Mucosa of gallbladder (tissue), 1 donor: Measurements from ENCODE around the gene SECISBP2. TPM values are rescaled to one million over a fixed set of nuclear protein-coding genes. Genes with fewer than 3 reads are reported as not detected.

Source experiments
- DNase-seq: peaks from one replicate; pipeline ENCODE4 v3.0.0-alpha.2; 2020; ENCODE audit warnings: low spot score
- total RNA-seq: library from RNA; stranded (reverse); gene quantifications from one replicate; pipeline ENCODE4 v1.2.1, GENCODE V29; 2021
- donor health status: DM: no; HTN: no; CAD: no.

SECISBP2 gene
- total RNA-seq, 1 donor from 2014 or later: 36.5 TPM

DNA sequence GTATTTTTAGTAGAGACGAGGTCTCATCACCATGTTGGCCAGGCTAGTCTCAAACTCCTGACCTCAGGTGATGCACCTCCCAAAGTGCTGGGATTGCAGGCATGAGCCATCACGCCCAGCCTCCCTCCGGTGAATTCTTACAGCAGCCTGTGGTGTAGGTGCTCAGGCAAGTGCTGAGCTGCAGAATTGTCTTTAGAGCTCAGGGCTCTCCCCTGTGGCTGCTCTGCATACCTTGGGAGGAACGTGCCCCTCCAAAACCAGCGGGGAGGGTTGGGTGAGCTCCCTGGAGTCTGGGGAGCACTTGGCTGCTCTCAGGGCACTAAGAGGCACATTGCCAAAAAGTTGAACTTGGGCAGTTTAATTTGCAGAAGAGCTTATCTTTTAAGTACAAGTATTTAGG is 29.4 kb downstream of the SECISBP2 start:
- no peak for DNase-seq

DNA sequence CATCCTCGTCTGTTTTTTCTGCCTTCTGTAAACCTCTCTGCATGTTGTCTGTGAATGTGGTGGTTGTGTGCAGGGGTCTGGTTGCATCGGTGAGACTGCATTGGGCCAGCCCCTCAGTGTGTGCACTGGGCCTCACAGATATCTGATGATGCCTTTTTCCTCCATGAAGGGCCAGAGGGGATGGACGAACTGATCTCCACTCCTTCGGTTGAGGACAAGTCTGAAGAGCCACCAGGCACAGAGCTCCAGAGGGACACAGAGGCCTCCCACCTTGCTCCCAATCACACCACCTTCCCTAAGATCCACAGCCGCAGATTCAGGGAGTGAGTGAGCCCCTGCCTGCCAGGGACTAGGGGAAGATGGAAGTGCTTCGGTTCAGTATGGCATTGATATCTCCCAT is 31.3 kb downstream of the SECISBP2 start:
- no peak for DNase-seq

DNA sequence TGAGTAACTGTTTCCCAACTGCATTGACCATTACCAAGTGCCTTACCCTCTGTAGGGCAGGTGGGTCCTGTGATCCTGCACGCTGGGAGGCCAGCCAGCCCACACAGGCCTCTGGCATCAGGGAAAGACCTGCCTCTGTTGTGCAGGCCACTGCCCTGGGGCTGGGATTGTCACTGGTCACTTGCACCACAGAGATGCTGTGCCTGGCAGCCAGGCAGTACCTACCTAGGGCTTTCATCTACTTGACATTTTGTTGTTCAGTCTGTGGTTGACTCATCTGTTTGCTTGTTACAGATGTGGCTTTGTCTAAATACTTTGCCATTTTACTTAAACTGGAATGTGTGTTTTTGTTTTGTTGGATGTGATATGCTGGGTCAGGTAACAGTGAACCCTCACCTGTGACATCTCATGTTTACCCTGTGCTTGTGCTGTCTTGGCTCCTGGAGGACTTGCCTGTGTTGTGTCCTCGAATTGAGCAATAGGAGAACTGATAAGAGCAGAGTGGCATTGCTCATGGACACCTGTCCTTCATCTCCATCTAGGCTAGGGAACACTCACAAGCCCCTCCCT is 32.8 kb downstream of the SECISBP2 start:
- no peak for DNase-seq

DNA sequence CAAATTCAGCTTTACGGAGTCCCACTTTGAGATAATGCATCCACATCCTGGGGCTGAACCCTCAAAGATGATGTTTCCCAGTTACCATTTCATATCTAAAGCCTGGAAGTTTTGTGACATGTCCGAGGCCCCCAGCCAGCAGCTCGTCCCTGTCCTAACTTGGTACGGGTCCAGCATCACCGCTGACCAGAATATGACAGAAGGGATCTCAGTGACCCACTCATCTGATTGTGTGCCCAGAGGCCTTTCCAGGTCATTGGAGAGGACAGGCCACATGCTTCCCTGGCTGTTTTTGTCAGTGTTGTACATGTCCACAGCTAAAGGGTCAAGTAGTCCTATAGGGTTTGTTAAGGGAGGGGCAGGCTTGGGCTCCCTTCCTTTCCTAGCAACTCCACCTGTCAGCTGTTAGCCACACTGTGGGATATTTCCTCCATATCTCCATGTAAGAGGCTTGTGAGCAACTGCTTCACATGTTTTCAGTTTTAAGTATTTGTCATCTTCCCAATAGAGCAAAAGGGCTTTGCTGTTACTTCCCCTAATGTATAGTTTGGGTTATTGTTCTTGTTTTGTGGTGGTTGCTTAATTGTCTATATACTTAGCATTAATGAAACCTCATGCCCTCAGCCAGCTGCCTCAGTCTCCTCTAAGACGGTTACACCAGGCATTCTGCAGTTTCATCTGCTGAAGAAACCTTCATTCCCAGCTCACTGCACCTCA is 33.4 kb downstream of the SECISBP2 start:
- no peak for DNase-seq

DNA sequence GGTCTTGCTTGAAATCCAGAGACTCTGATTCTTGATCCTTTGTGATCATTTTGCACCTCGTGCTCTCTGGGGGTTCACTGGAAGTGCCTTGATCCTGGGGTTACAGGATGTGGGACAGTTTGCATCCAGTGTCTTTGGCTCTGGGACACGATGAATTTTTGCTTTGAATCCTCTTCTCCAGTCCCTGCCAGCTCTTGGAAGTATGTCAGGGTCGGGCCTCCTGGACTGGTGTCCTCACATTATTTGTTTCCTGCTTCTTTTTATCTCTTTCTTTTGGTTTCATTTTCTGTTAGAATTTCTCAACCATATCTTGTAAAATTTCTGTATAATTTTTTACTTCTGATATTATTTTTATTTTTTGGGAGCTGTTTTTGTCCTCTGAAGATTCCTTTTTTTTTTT is 34.2 kb downstream of the SECISBP2 start:
- no peak for DNase-seq

DNA sequence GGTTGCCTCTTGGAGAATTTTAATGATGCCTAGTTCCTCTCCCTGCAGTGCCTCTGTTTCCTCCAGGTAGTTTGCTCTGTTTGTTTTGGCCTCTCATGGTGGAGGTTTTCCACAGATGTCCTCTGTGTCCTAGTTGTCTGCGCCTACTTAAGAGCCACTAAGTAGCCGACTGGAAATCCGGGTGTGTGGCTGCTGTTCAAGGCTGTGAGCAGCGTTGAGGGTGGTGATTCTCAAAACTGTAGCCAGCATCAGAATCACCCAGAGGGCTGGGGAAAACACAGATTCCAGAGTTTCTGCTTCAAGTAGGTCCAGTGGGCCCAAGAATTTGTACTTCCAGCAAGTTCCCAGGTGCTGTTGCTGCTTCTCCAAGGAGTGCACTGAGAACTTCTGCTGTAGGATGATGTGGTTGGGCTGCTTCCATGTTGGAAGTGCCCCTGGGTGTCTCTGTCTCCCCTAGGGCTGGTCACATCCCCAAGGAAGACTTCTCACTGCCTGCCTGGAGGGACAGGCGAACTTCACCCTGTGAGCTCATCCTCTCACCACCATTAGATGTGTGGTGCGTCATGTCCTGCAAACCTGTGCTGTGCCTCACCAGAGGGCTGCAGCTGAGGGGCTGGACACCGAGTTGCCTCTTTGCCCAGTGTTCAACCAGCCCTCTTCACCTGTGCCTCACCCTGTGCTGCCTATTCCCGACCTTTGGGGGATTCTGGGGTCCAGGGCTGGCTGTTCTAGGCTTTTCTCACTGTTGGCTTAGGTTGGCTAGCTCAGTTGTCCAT is 34.8 kb downstream of the SECISBP2 start:
- DNase-seq: no peak

DNA sequence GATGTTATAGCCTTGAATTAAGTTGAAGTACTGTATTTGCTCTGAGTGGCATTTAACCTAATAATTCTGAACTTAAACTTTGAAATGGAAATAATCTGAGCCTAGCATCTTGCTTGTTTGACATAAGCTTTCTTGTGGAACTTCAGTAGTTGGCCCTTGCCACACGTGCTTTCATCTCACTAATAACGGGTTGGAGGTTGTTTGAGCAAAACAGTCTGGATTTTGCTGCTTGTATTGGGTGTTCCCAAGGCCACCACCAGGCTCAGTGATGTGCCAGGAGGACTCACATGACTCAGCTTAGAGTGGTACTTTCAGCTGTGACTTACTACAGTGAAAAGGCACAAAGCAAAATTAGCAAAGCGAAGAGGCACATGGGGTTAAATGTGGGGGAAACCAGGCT is 35.7 kb downstream of the SECISBP2 start:
- no peak for DNase-seq

DNA sequence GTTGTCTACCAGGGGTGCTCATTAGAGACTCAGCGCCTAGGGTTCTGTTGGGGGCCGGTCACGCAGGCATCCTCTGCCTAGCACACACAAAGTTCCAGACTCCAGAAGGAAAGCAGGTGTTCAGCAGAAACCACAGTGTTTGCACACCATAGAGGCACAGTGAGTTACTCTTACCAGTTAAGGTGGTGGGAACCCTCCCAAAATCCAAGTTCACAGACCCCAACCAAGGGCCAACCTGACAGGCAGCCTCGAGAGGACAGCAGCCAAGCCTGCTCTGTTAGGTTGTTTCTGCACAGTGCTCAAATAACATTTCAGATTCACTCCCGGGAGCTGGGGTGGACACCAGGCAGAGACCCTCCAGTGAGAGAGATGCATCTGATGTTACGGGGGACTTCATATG is 36.2 kb downstream of the SECISBP2 start:
- no peak for DNase-seq

DNA sequence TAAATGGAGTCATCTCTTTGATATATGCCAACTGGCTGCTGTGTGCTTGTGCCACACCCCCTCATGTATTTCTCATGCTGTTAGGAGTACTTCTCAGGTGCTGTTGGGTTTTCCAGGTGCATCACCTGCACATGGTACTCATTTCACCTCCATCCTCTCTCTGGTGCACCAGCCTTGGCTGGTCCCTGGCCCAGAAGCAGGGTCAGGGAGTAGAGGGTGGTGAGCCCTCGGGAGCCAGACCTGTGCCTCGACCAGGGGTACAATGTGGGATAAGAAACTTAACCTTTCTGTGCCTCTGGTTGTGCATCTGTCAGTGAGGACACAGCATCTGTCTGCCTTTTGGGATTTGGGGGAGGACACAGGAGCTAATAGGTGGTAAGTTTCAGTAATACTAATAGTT is 38.5 kb downstream of the SECISBP2 start:
- DNase-seq: no peak

DNA sequence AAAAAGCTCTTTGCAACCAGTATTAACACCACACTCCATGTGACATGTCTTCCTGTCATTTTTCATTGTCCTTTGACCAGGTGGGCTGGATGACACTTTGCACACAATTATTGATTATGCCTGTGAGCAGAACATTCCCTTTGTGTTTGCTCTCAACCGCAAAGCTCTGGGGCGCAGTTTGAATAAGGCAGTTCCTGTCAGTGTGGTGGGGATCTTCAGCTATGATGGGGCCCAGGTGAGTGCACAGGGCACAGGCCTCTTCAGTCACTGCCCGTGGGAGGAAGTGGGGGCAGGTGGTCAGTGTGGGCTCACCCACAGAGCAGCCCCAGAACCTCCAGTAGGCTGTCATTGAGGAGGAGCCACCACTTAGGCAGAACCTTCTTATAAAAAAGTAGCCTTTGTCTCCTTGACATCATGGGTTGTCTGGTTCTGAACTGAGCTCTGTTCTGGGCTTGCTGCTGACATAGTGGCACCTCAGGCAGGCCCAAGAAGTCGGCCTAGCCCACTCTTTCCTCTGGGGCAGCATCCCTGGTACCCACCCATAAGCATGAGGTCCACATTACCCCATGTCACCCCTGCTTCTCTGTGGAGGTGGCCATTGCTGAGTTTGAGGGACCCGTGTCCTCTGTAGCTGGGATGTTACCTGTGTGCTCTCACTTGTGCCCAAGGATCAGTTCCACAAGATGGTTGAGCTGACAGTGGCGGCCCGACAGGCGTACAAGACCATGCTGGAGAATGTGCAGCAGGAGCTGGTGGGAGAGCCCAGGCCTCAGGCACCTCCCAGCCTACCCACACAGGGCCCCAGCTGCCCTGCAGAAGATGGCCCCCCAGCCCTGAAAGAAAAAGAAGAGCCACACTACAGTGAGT is 39.3 kb downstream of the SECISBP2 start:
- DNase-seq: peak; percentile 18

DNA sequence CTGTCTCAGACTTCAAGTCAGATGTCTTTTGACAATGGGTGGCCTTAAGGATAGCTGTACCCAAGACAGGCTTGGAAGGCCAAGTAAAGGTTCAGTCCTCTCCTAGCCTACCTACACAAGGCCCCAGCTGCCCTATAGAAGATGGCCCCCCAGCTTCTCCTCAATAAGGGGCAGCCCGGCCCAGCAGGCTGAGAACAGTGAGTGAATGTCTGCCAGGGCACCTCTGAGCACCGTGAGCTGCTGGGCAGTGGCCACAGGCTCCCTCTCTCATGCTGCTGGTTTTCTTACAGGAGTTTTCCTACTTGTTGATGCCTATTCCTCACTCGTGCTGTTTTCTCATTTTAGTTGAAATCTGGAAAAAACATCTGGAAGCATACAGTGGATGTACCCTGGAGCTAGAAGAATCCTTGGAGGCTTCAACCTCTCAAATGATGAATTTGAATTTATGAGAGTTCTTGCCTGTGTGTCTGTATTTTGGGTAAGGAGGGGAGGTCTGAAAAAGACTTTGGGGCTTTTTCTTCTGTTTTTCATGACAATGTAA is 40.1 kb downstream of the SECISBP2 start:
- no peak for DNase-seq

DNA sequence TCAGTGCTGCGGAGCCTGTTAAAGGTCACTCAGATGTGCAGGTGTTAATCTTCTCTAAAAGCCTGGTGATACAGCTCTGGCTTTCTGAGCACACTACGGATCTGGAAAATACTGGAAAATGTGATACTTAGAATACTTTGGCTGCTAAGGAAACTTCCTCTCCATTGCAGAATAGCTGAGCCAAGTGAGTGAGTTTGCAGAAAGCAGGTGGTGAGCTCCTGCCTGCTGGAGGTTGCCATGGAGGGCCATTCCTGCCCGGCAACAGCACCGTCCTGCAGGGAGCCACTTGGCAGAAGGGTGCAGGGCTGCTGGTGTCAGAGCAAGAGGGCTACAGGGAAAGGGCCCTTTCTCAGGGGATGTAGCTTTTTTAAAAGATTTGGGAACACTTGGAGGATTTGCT is 40.7 kb downstream of the SECISBP2 start:
- DNase-seq: no peak

DNA sequence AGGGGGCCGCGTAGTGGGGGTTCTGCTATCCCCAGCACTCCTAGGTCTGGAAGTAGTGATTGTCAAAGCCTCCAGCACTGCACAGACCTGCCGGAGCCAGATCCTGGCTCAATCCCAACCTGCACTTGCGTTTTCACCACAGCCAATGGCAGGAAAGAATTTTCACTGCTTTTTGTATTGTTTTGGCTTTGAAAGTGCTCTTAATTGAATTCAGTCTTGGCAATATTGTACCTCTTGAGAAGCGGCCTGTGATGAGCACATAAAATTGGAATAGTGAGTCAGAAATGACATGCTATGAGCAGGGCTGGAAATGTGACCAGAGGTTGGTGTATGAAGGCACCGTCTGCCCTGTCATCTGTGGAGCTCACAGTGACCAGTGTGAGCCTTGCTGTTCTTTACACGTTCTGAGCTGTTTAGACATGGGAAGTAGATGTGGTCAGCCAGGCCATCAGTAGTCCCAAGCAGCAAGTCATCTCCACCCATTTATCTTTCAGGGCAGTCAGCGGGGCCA is 41.5 kb downstream of the SECISBP2 start:
- no peak for DNase-seq

DNA sequence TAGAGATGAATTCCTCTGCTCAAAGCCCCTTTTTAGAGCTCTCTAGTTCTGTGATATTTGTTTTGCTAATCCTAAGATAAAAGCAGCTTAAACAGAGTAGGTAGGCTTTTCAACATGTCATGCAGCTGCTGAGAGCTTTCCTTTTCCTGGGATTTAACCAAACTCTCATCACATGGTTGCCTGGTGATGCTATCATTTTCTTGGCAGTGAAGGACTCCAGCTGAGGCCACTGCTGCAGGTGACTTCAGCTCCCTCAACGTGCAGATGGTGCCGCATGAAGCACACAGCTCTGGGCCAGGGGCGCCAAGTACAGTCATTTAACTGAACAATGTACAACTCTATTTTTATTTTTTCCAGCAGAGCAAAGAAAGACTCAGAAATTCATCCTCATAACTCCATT is 42.2 kb downstream of the SECISBP2 start:
- no peak for DNase-seq

DNA sequence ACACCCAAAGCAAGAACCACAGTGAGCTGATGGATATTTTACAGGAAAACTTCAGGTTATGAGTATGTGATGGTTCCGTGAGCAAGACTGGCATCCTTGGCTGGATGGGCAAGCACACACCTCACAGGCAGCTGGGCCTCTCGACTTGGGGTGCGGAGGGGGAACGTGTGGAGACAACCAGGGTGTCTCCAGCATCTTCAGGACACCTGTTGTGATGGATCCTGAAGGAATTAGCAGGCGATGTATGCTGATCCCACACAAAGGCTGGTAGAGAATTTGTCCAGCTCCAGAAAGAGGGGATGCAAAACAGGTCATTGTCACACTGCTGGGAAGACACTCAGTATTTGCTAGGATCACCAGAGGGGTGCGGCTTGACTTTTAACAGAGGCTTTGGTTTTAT is 42.7 kb downstream of the SECISBP2 start:
- DNase-seq: no peak

DNA sequence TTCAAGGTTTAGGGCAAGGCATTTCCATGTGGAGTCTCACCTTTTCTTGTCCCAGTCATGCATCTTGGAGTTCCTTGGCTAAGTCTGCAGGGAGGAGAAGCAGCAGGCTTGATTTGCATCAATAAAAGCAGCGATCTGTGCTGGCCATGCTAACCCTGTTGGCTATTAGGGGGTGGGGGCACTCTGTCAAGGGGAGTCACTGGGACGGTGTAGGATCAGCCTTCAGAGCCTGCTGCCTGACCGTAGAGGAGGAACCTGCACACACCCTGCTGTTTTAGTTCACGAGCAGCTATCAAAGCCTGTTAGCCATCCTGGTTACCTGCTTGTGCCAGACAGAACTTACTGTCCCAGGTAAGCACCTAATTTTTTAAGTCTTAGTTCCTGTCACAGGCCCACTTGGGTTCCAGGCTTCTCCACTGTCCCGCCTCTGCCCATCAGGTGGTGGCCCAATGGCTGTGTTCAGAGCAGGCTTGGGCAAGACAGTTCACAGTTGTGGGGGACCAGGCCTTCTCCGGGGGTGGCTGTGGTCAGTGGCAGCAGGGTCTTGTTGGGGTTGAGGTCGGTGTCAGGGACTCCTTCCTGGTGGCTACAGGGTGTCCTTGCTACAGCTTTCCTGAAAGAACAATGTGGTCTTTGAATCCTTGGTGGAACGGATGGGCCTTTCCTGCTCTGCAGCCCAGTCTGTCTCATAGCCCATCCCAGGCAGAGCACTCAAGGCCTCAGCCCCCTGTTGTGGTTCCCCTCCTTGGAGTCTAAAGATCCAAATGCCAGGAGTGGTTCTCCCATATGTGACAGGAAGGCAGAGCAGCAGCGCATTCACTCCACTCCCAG is 43.7 kb downstream of the SECISBP2 start:
- no peak for DNase-seq

DNA sequence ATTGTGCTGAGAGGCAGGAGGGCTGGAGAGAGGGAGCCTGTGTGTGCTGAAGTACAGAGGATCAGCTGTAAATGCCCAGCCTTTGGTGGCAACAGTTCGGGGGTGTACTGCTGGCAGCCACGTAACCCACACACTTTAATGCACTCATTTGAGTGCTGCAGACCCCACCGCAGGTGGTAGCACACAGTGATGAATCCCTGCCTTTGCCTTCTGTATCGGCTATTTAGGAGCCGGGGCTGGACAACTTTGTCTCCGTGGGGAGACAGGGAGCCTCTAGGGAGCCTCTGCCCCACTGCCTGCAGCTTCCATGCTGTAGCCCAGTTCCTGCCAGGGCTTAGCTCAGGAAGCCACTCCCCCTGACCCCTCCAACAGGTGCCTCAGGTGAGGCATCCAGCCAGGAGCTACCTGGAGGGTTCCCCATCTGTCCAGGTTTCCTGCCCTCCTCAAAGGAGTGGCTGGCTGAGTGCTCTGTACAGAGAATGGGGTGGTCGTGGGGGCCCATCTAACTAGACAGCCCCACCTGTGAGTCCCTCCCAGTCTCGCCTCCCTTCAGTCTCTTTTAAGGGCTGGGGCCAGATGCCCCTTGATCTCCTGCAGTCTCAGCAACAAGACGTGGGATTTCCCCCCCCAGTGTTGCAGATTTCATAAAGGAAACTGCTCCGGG is 44.5 kb downstream of the SECISBP2 start:
- no peak for DNase-seq

DNA sequence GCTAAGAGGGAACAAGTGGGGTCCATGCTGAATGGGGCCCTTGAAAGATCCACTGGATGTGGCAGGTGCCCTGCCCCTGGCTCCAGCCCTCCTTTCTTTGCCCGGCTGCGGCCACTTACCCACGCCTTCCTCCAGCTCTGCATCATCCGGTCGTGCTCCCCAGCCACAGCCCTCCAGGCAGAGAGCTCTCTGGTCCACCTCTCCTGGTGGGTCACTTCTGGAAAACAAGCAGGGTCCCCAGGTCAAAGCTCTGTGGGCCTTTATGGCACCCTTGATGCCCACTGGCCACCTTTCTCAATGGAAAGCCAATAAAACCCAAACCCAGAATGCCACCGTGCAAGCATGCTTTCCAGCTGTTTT is 45.0 kb downstream of the SECISBP2 start:
- no peak for DNase-seq

DNA sequence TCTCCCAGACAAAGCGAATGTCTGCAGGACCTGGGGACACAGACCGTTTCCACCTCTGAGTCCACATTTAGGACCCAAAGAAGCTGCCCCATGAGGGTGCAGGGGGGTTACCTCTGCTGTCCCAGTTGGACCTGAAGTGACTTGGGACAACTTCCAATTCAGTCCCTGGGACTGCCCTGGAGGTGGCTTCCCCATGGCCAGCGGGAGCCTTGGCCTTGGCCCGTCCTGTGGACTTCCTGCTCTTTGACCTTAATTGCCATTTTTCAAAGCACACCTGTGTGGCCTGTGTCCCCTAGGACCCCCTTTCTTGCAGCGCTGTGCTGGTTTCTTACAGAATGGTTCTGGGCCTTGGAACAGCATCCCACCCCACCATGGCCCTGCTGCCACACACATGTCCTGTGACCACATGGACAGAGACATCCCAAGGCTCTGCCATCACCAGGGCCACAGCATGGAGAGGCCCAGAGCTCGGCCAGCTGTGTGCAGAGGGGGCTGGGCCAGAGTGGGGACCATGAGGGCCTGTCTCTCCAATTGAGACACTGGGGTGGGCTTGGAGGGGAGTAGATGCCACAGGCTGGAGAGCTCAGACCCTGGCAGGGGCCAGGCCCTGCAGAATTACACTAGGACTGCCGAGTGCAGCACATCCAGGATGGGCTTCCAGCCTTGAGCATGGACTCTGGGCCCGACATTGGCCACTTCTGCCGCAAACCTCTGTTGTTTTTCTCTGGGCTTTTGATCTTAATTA is 45.8 kb downstream of the SECISBP2 start:
- no peak for DNase-seq
